ENCODE results near the gene MAML2. TPM values are rescaled to one million over a fixed set of nuclear protein-coding genes. Genes with fewer than 3 reads are reported as not detected.

MAML2 gene
- total and polyA plus RNA-seq, 2 of the 13 experiments (the other 11 are each of a cell fraction or from before 2014, with no cell fraction given) = 2.3 to 25.9 TPM

- no peak overlapping the region for H3K4me3 ChIP-seq (replicated peaks in 1 of 3; ENCODE audit: insufficient read depth in 1 of 3, low read depth in 2 of 3, low read length in 3 of 3)
- ATAC-seq = no peak
- intact Hi-C loops (cut with micrococcal nuclease; ENCODE audit: unreplicated experiment) = loop anchor here (5.0 to 10.0 kb wide), 2 partner anchors 100 to 148 kb away; partner anchors contain the start of gene MAML2
- TF ChIP-seq TCF12 (IDR thresholded peaks at IDR 0.05) (no peak), TCF12 (CRISPR knock-in tag; IDR thresholded peaks at IDR 0.05) (no peak), BHLHE40 (IDR thresholded peaks at IDR 0.05; ENCODE audit: low read length) (no peak), IRF9 (CRISPR knock-in tag; IDR thresholded peaks at IDR 0.05; ENCODE audit: borderline replicate concordance) (no peak), ZNF24 (IDR thresholded peaks at IDR 0.05) (no peak), ELF4 (CRISPR knock-in tag; IDR thresholded peaks at IDR 0.05; ENCODE audit: borderline replicate concordance) (0 out of 2 replicates have a peak, but pooled peaks have one; percentile 35), KAT8 (CRISPR knock-in tag; IDR thresholded peaks at IDR 0.05) (no peak), CEBPG (CRISPR knock-in tag; IDR thresholded peaks at IDR 0.05) (peak; percentile 61), KMT2A (CRISPR knock-in tag; IDR thresholded peaks at IDR 0.05) (no peak), IKZF4 (CRISPR knock-in tag; IDR thresholded peaks at IDR 0.05; ENCODE audit: borderline replicate concordance, low read depth, not compliant biosample characterization) (no peak), SNAI1 (CRISPR knock-in tag; IDR thresholded peaks at IDR 0.05; ENCODE audit: borderline replicate concordance) (no peak), ZNF232 (CRISPR knock-in tag; IDR thresholded peaks at IDR 0.05; ENCODE audit: borderline replicate concordance) (no peak), ZNF318 (CRISPR knock-in tag; IDR thresholded peaks at IDR 0.05) (no peak), ESRRA (CRISPR knock-in tag; IDR thresholded peaks at IDR 0.05; ENCODE audit: low read depth) (no peak), CENPT (CRISPR knock-in tag; IDR thresholded peaks at IDR 0.05; ENCODE audit: low read depth) (no peak), ZNF333 (CRISPR knock-in tag; IDR thresholded peaks at IDR 0.05; ENCODE audit: borderline replicate concordance) (no peak)
Measured at GRCh38 chr11:96242191-96242847, 100.7 kb downstream of the MAML2 start.

More at GRCh38 chr11:96242191-96242847, 100.7 kb downstream of the MAML2 start:
- in situ Hi-C loops (cut with HindIII; ENCODE audit: extremely low pct_ligation_motif_present, low pct_unique_long_range_greater_than_20kb) = no loop called here
- peaks cover 47% of the 10 kb centered on the region for H3K79me2 ChIP-seq (ENCODE audit: insufficient read depth, low read length)
- peak overlapping the region; percentile 6; the same call in 1 of the 2 replicates for H3K9ac ChIP-seq (ENCODE audit: insufficient read depth, low read depth, low read length)
- peak overlapping the region; percentile 49; the same call in 1 of the 2 replicates for H3K4me2 ChIP-seq (ENCODE audit: low read depth, low read length)
- peaks cover 77% of the 10 kb centered on the region for H3K4me1 ChIP-seq (ENCODE audit: insufficient read depth, low read length)
- H3K27me3 ChIP-seq (ENCODE audit: control insufficient read depth in 1 of 2, insufficient read depth in 2 of 2, low read length in 2 of 2) = no peaks in the 10 kb centered on the region
- H3K9me3 ChIP-seq (ENCODE audit: low read length) = no peaks in the 10 kb centered on the region
- ChIA-PET POLR2A (interaction anchor here (1.6 to 2.3 kb wide), 2 partner anchors 90 to 100 kb away, joined by 6 to 7 read pairs; partner anchors contain the start of gene MAML2), CTCF (ENCODE audit: low intra/inter-chr PET ratio, low total read pairs) (no interaction called here)
- WGBS (ENCODE audit: low lambda C conversion rate) = 71% methylated on average over 2 of the region's 2 CpGs
- no TSS peak for BruUV-seq (replicated peaks)
- DNase-seq (ENCODE audit: low spot score) (no peak), FAIRE-seq (no peak)
- H2AFZ ChIP-seq (ENCODE audit: low read length) = no peak overlapping the region
- peak overlapping the region; percentile 71 for H3K27ac ChIP-seq (ENCODE audit: extremely low read length, insufficient read depth, low read length)
- H3K36me3 ChIP-seq (replicated peaks in 1 of 2; ENCODE audit: control insufficient read depth in 1 of 2, insufficient read depth in 2 of 2, low read length in 2 of 2) = no peaks in the 10 kb centered on the region
- H4K20me1 ChIP-seq (ENCODE audit: insufficient read depth, low read length) = no peaks in the 10 kb centered on the region
